Measurements from ENCODE around the gene MFN2. TPM values are rescaled to one million over a fixed set of nuclear protein-coding genes. Genes with fewer than 3 reads are reported as not detected.

Gene MFN2
- polyA plus RNA-seq, 1 of the 3 experiments (the other 2 are of a cell fraction), result 43.2 TPM

DNA sequence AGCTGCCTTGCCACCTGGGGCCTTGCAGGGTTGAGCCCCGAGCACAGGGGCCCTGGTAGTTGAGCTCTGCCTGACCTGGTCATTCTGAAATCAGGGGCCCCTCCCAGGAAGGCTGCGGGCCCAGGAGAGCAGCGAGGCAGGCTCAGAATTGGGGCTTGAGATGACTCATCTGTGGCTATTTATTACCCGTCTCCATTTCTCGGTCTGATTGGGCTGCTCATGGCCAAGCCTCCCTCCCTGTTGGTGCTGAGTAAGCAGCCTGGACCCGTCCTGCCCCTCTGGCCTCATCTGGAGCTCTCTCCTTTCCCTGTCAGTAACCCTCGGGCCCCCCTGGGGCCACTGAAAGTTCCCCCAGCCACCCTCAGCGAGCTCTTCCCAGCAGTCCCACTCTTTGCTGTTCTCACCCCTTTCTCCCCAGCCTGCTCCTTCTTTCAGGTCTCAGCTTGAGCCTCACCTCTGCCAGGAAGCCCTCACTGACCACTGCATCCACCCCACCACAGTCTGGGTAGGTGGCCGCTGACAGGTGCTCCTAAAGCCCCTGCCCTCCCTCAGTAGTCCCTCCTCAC lies 71.8 kb downstream of the MFN2 start:
- CTCF ChIA-PET, result interaction anchor here (1.2 to 2.5 kb wide), 3 partner anchors 13 to 27 kb away, joined by 3 to 9 read pairs (median 5); no protein-coding TSS in a partner anchor
- H3K9me3 ChIP-seq, result no peaks in the 10 kb centered on the region
- H3K4me3 ChIP-seq (ENCODE audit: low read depth in 2 of 2, low read length in 1 of 2), result no peak overlapping the region
- no peaks in the 10 kb centered on the region for H3K36me3 ChIP-seq (replicated peaks in 1 of 2; ENCODE audit: control insufficient read depth in 1 of 2, insufficient read depth in 2 of 2, low read length in 1 of 2)
- no peak overlapping the region for H3K9ac ChIP-seq
- no peaks in the 10 kb centered on the region for H4K20me1 ChIP-seq (ENCODE audit: insufficient read depth)
- H3K27me3 ChIP-seq (ENCODE audit: insufficient read depth), result no peaks in the 10 kb centered on the region; the same call in 1 of the 2 replicates
- POLR2A ChIA-PET, result no interaction called here
- H3K4me2 ChIP-seq, result peak overlapping the region; percentile 47; the same call in 1 of the 2 replicates
- H2AFZ ChIP-seq (ENCODE audit: low read depth), result peak overlapping the region; percentile 51; the same call in 1 of the 2 replicates
- H3K4me1 ChIP-seq (ENCODE audit: control insufficient read depth in 1 of 2, insufficient read depth in 2 of 2, low read depth in 1 of 2, low read length in 1 of 2), result peaks cover 0 to 22% of the 10 kb centered on the region in 2 experiments; a peak in 2 of 4 replicates
- H3K79me2 ChIP-seq (ENCODE audit: insufficient read depth), result no peaks in the 10 kb centered on the region
- WGBS (ENCODE audit: low lambda C conversion rate), result 17% methylated on average over 6 of the region's 9 CpGs
- no peak for TF ChIP-seq MXI1 (IDR thresholded peaks at IDR 0.05; ENCODE audit: low read depth, low read length)
- peak; percentile 81; the same call in 1 of the 2 replicates for TF ChIP-seq FOSL2 (IDR thresholded peaks at IDR 0.05; ENCODE audit: borderline replicate concordance, low read depth)
- TF ChIP-seq, protein P1, sequence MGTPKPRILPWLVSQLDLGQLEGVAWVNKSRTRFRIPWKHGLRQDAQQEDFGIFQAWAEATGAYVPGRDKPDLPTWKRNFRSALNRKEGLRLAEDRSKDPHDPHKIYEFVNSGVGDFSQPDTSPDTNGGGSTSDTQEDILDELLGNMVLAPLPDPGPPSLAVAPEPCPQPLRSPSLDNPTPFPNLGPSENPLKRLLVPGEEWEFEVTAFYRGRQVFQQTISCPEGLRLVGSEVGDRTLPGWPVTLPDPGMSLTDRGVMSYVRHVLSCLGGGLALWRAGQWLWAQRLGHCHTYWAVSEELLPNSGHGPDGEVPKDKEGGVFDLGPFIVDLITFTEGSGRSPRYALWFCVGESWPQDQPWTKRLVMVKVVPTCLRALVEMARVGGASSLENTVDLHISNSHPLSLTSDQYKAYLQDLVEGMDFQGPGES (IDR thresholded peaks at IDR 0.05; ENCODE audit: low read depth, low read length), result no peak
- TF ChIP-seq, protein P2, sequence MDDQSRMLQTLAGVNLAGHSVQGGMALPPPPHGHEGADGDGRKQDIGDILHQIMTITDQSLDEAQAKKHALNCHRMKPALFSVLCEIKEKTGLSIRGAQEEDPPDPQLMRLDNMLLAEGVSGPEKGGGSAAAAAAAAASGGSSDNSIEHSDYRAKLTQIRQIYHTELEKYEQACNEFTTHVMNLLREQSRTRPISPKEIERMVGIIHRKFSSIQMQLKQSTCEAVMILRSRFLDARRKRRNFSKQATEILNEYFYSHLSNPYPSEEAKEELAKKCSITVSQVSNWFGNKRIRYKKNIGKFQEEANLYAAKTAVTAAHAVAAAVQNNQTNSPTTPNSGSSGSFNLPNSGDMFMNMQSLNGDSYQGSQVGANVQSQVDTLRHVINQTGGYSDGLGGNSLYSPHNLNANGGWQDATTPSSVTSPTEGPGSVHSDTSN (IDR thresholded peaks at IDR 0.05), result peak; percentile 55
- peak; percentile 67 for TF ChIP-seq JUND (IDR thresholded peaks at IDR 0.05)
- TF ChIP-seq TCF12 (IDR thresholded peaks at IDR 0.05), result 0 out of 2 replicates have a peak, but pooled peaks have one; percentile 11
- 0 out of 2 replicates have a peak, but pooled peaks have one; percentile 16 for TF ChIP-seq MEF2A (IDR thresholded peaks at IDR 0.05; ENCODE audit: borderline replicate concordance, low read depth)
- no peak for DNase-seq
- no peak overlapping the region for H3K27ac ChIP-seq (ENCODE audit: low read depth in 2 of 2, low read length in 1 of 2)
- H3F3A ChIP-seq (replicated peaks; ENCODE audit: insufficient read depth), result no peaks in the 10 kb centered on the region
- no peaks in the 10 kb centered on the region for H3K9me2 ChIP-seq

DNA sequence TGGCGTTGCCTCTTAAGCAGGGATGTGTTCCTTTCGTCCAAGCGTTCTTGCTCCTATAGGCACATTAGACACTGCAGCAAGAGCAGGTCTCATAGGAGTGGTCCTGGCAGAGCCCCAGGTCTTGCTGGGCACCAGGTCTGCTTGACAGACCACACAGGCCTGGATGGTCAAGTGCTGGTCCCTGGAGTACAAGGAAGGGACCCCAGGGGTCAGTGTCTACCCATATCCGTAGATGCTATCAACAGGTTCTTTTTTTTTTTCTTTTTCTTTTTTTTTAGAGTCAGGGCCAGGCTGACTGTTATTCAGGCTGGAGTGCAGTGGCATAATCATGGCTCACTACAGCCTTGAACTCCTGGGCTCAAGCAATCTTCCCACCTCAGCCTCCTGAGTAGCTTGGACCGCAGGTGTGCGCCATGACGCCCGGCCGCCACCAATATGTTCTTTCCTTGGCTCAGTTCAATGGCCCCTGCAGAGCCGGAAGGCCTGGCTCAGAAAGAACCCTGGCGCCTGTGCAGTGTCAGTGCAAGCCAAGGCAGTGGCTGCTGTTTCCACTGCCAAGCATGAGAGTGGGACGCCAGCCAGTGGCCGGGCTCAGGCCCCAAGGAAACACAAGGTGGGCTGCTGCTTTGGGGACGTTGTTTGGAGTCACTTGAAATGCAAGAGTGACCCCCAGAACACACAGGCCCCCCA lies 72.9 kb downstream of the MFN2 start:
- TF ChIP-seq RCOR1 (IDR thresholded peaks at IDR 0.05; ENCODE audit: low read length) (no peak), RAD21 (IDR thresholded peaks at IDR 0.05; ENCODE audit: low read length) (no peak)
- TF ChIP-seq, protein P2 (IDR thresholded peaks at IDR 0.05), result no peak
- H3K9me2 ChIP-seq, result no peaks in the 10 kb centered on the region
- no peak overlapping the region for H3K4me2 ChIP-seq
- no peak overlapping the region for H2AFZ ChIP-seq (ENCODE audit: low read depth)
- DNase-seq, result no peak
- H3K27ac ChIP-seq (ENCODE audit: low read depth in 2 of 2, low read length in 1 of 2), result peak overlapping the region in 1 of 2 experiments; percentile 12; a peak in 1 of 4 replicates
- no peak overlapping the region; a peak in 1 of 4 replicates for H3K4me3 ChIP-seq (ENCODE audit: low read depth in 2 of 2, low read length in 1 of 2)
- no peaks in the 10 kb centered on the region for H4K20me1 ChIP-seq (ENCODE audit: insufficient read depth)
- H3K9ac ChIP-seq, result no peak overlapping the region
- H3K9me3 ChIP-seq, result no peaks in the 10 kb centered on the region
- no peaks in the 10 kb centered on the region for H3K79me2 ChIP-seq (ENCODE audit: insufficient read depth)
- H3K4me1 ChIP-seq (ENCODE audit: control insufficient read depth in 1 of 2, insufficient read depth in 2 of 2, low read depth in 1 of 2, low read length in 1 of 2), result peaks cover 0 to 22% of the 10 kb centered on the region in 2 experiments; a peak in 2 of 4 replicates
- no peaks in the 10 kb centered on the region; the same call in 1 of the 2 replicates for H3K27me3 ChIP-seq (ENCODE audit: insufficient read depth)
- ChIA-PET CTCF (interaction anchor here (1.0 to 1.2 kb wide), 2 partner anchors 34 to 160 kb away, joined by 3 read pairs; partner anchors contain the start of gene MIIP), POLR2A (no interaction called here)
- H3K36me3 ChIP-seq (replicated peaks in 1 of 2; ENCODE audit: control insufficient read depth in 1 of 2, insufficient read depth in 2 of 2, low read length in 1 of 2), result no peaks in the 10 kb centered on the region
- WGBS (ENCODE audit: low lambda C conversion rate), result 93% methylated on average over 12 of the region's 14 CpGs
- H3F3A ChIP-seq (replicated peaks; ENCODE audit: insufficient read depth), result no peaks in the 10 kb centered on the region

All from SK-N-SH (cell line).